ENCODE results near the gene ODF4.
"Not testable (repeated sequence)": the region's sequence is repeated elsewhere in the genome, so short reads cannot be mapped to it uniquely, and the experiment has no call there.

ODF4 gene

GRCh38 chr17:8368193-8368592, 28.6 kb downstream of the ODF4 start:
- no peak for DNase-seq

GRCh38 chr17:8369944-8370343, 30.3 kb downstream of the ODF4 start:
- DNase-seq: no peak

- DNase-seq: no peak
Observed at GRCh38 chr17:8371786-8372185, 32.1 kb downstream of the ODF4 start.

- no peak for DNase-seq
Observed at GRCh38 chr17:8372422-8372821, 32.8 kb downstream of the ODF4 start.

GRCh38 chr17:8373856-8374255, 34.2 kb downstream of the ODF4 start:
- DNase-seq: not testable (repeated sequence)

GRCh38 chr17:8375738-8376259, 36.2 kb downstream of the ODF4 start:
- DNase-seq: peak in 16 of 56 donors; percentile 9 to 47 (median 22)

GRCh38 chr17:8376271-8377067, 36.8 kb downstream of the ODF4 start, which contains the start of gene KRABD2:
KRABD2 (minus strand) TSS chr17:8376704.
- peak; percentile 45 to 90 (median 80) for DNase-seq

GRCh38 chr17:8377422-8377821, 37.8 kb downstream of the ODF4 start:
- no peak for DNase-seq

GRCh38 chr17:8378117-8378516, 38.5 kb downstream of the ODF4 start:
- not testable (repeated sequence) for DNase-seq

GRCh38 chr17:8380049-8380448, 40.4 kb downstream of the ODF4 start:
- DNase-seq: no peak

- no peak for DNase-seq
Observed at GRCh38 chr17:8382052-8382879, 42.6 kb downstream of the ODF4 start.

GRCh38 chr17:8382880-8383142, 43.2 kb downstream of the ODF4 start:
- no peak for DNase-seq

- DNase-seq: peak; percentile 77 to 98 (median 92)
Observed at GRCh38 chr17:8383143-8383822, 43.6 kb downstream of the ODF4 start, which contains the start of gene RPL26. RPL26 (minus strand) TSS chr17:8383193; CDS start chr17:8382310, 883 bp downstream.

GRCh38 chr17:8384801-8385378, 45.2 kb downstream of the ODF4 start:
- no peak for DNase-seq

- DNase-seq: no peak
Observed at GRCh38 chr17:8386841-8387240, 47.2 kb downstream of the ODF4 start.

- DNase-seq: no peak
Observed at GRCh38 chr17:8387914-8388651, 48.4 kb downstream of the ODF4 start.

GRCh38 chr17:8391711-8392110, 52.1 kb downstream of the ODF4 start:
- no peak for DNase-seq

- DNase-seq: no peak
Observed at GRCh38 chr17:8392274-8392673, 52.6 kb downstream of the ODF4 start.

- no peak for DNase-seq
Observed at GRCh38 chr17:8392674-8393469, 53.2 kb downstream of the ODF4 start.

Measured in amygdala (tissue), 56 donors.